ENCODE results near the gene PRC1. TPM values are rescaled to one million over a fixed set of nuclear protein-coding genes. Genes with fewer than 3 reads are reported as not detected.
A peak's percentile ranks its signal among the peaks of the same experiment; 100 is the strongest.

PRC1 gene
- total and polyA plus RNA-seq, 2 donors from 2014 or later = 3.4 to 6.6 TPM

DNA sequence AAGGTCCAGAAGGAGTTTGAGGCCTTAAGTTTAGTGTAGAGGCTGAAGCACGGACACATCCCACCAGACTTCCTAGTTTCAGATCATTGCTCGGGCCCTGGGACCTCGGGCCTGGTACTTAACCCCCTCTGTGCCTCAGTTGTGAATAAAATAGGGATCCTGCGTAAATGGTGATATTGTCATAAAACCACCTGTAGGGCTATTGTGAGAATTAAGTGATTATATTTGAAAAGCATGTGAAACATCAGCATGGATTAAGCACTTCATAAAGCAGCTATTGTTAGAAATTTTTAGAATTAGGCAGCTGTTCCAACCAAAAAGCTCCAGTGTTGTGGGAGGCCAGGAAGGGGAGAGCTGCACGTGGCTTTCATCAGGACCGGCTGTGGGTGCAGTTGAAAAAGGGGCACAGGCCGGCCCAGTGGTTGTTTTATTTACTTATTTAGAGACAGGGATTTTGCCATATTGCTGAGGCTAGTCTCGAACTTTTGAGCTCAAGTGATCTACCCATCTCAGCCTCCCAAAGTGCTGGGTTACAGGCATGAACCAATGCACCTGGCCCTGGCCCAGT is 35.2 kb downstream of the PRC1 start:
- Histone ChIP-seq H3K4me1 (ENCODE audit: control insufficient read depth in 2 of 3, insufficient read depth in 2 of 3, low read depth in 1 of 3, low read length in 3 of 3) (peaks cover 0 to 12% (median 5%) of the 10 kb centered on the region in 3 donors), H3K27me3 (ENCODE audit: control insufficient read depth, insufficient read depth, low read length) (no peaks in the 10 kb centered on the region), H3K9me3 (ENCODE audit: control insufficient read depth in 2 of 3, insufficient read depth in 1 of 3, low read length in 3 of 3) (no peaks in the 10 kb centered on the region), H3K9ac (ENCODE audit: low read length in 3 of 3) (no peak overlapping the region), H3K36me3 (ENCODE audit: control insufficient read depth in 2 of 3, insufficient read depth in 3 of 3, low read length in 3 of 3) (no peaks in the 10 kb centered on the region), H3K27ac (ENCODE audit: low read depth in 2 of 2, low read length in 2 of 2) (no peak overlapping the region), H3K4me3 (ENCODE audit: low read length in 3 of 3) (no peak overlapping the region)
- no peak for FAIRE-seq
- intact Hi-C loops (cut with DNase I) = no loop called here
- peak in 1 of 5 donors; percentile 11 for DNase-seq
- no peak for TF ChIP-seq CTCF (IDR thresholded peaks at IDR 0.05; ENCODE audit: borderline replicate concordance, extremely low read depth, insufficient read depth)

DNA sequence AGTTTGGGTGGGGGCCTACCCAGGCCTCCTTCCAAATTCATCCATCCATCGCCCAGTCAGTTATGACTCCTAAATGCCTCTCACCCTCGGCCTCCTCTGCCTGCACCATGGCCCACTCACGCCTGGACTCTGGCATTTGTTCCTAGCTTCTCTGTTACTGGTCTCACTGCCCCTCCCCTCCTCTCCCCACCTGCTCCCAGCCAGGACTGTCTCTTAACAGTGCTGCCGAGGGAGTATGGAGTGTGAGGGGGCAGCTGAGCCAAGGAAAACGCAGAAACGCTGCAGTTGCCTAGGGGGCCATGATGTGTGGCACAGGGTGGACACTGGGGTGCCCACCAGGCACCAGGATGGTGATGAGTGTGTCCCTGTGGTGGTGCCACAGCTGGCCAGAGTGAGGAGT is 36.5 kb downstream of the PRC1 start:
- DNase-seq = peak in 2 of 5 donors; percentile 61
- intact Hi-C loops (cut with DNase I) = no loop called here
- no peak for FAIRE-seq
- peaks cover 0 to 5% (median under 1%) of the 10 kb centered on the region in 3 donors for H3K36me3 ChIP-seq (ENCODE audit: control insufficient read depth in 2 of 3, insufficient read depth in 3 of 3, low read length in 3 of 3)
- H3K4me1 ChIP-seq (ENCODE audit: control insufficient read depth in 2 of 3, insufficient read depth in 2 of 3, low read depth in 1 of 3, low read length in 3 of 3) = peaks cover 0 to 12% (median 5%) of the 10 kb centered on the region in 3 donors
- no peak overlapping the region for H3K27ac ChIP-seq (ENCODE audit: low read depth in 2 of 2, low read length in 2 of 2)
- TF ChIP-seq CTCF (IDR thresholded peaks at IDR 0.05; ENCODE audit: borderline replicate concordance, extremely low read depth, insufficient read depth) = no peak
- H3K9ac ChIP-seq (ENCODE audit: low read length in 3 of 3) = peak overlapping the region in 1 of 3 donors; percentile 61
- H3K4me3 ChIP-seq (ENCODE audit: low read length in 3 of 3) = peak overlapping the region in 2 of 3 donors; percentile 7 to 60
- H3K27me3 ChIP-seq (ENCODE audit: control insufficient read depth, insufficient read depth, low read length) = no peaks in the 10 kb centered on the region
- no peaks in the 10 kb centered on the region for H3K9me3 ChIP-seq (ENCODE audit: control insufficient read depth in 2 of 3, insufficient read depth in 1 of 3, low read length in 3 of 3)

GRCh38 chr15:90957031-90957790 is 37.1 kb downstream of the PRC1 start:
- peaks cover 0 to 7% (median 3%) of the 10 kb centered on the region in 3 donors for H3K36me3 ChIP-seq (ENCODE audit: control insufficient read depth in 2 of 3, insufficient read depth in 3 of 3, low read length in 3 of 3)
- H3K4me3 ChIP-seq (ENCODE audit: low read length in 3 of 3) = peak overlapping the region; percentile 7 to 60 (median 23)
- TF ChIP-seq CTCF (IDR thresholded peaks at IDR 0.05; ENCODE audit: borderline replicate concordance, extremely low read depth, insufficient read depth) = no peak
- DNase-seq = peak; percentile 59 to 79 (median 64)
- H3K9me3 ChIP-seq (ENCODE audit: control insufficient read depth in 2 of 3, insufficient read depth in 1 of 3, low read length in 3 of 3) = no peaks in the 10 kb centered on the region
- H3K9ac ChIP-seq (ENCODE audit: low read length in 3 of 3) = peak overlapping the region in 2 of 3 donors; percentile 17 to 61
- no peak overlapping the region for H3K27ac ChIP-seq (ENCODE audit: low read depth in 2 of 2, low read length in 2 of 2)
- H3K27me3 ChIP-seq (ENCODE audit: control insufficient read depth, insufficient read depth, low read length) = no peaks in the 10 kb centered on the region
- no peak for FAIRE-seq
- H3K4me1 ChIP-seq (ENCODE audit: control insufficient read depth in 2 of 3, insufficient read depth in 2 of 3, low read depth in 1 of 3, low read length in 3 of 3) = peaks cover 0 to 12% (median 5%) of the 10 kb centered on the region in 3 donors
- intact Hi-C loops (cut with DNase I) = no loop called here

All from kidney (tissue), 14 donors.